Osteoblast (primary cell): Measurements from ENCODE around the gene GJA5. TPM values are rescaled to one million over a fixed set of nuclear protein-coding genes. Genes with fewer than 3 reads are reported as not detected.

Experiments used
- DNase-seq: peaks from one replicate; pipeline ENCODE4 v3.0.0; 2011; ENCODE audit warnings: low spot score, mixed read lengths; ENCODE audit not compliant: insufficient read length; ENCODE audit errors: missing footprints
- H2AFZ ChIP-seq: 2 replicates; pipeline ENCODE4 v1.6.0; 2011; ENCODE audit warnings: mild to moderate bottlenecking, low read length
- H3K27ac ChIP-seq: 2 replicates; pipeline ENCODE4 v1.5.1; 2011; ENCODE audit warnings: mild to moderate bottlenecking, low read depth, low read length, moderate library complexity
- H3K27me3 ChIP-seq: 2 replicates; pipeline ENCODE4 v1.6.0; 2012; ENCODE audit warnings: mild to moderate bottlenecking, control low read depth, inconsistent platforms, low read length, moderate library complexity; ENCODE audit not compliant: insufficient read depth
- H3K36me3 ChIP-seq: 2 replicates; pipeline ENCODE4 v1.5.1; 2011; ENCODE audit warnings: mild to moderate bottlenecking, low read length, control low read depth, moderate library complexity; ENCODE audit not compliant: insufficient read depth
- H3K4me1 ChIP-seq: 2 replicates; pipeline ENCODE4 v1.5.1; 2011; ENCODE audit warnings: mild to moderate bottlenecking, low read length, control low read depth, moderate library complexity; ENCODE audit not compliant: insufficient read depth
- H3K4me2 ChIP-seq: 2 replicates; pipeline ENCODE4 v1.6.0; 2011; ENCODE audit warnings: mild to moderate bottlenecking, low read length; ENCODE audit not compliant: insufficient read depth
- H3K4me3 ChIP-seq: fragments of 200-600 bp; sonication (generic); 3 replicates; pipeline ENCODE4 v1.5.1; 2012; ENCODE audit warnings: mild to moderate bottlenecking, low read length, inconsistent platforms; ENCODE audit not compliant: insufficient read depth
- H3K79me2 ChIP-seq: 2 replicates; pipeline ENCODE4 v1.6.0; 2012; ENCODE audit warnings: mild to moderate bottlenecking, low read length, control low read depth, inconsistent platforms; ENCODE audit not compliant: insufficient read depth
- H3K9me3 ChIP-seq: 2 replicates; pipeline ENCODE4 v1.5.1; 2011; ENCODE audit warnings: low read depth, low read length, control low read depth
- H4K20me1 ChIP-seq: 2 replicates; pipeline ENCODE4 v1.6.0; 2012; ENCODE audit warnings: mild to moderate bottlenecking, low read length, control low read depth; ENCODE audit not compliant: insufficient read depth
- total RNA-seq: library from RNA; depleted of rRNA; stranded (reverse); fragments of >200 nt; gene quantifications from 2 replicates; pipeline ENCODE4 v1.2.3, GENCODE V29; 2012
- TF ChIP-seq, protein P1 (sequence below): IDR thresholded peaks from 2 replicates; pipeline ENCODE4 v1.5.1; 2011; ENCODE audit warnings: mild to moderate bottlenecking, low read depth, low read length, moderate library complexity; ENCODE audit errors: extremely low read depth

The GJA5 gene
- total RNA-seq, 1 donor = not detected

GRCh38 chr1:147752511-147752910 lies 7.9 kb downstream of the GJA5 start:
- H3K4me3 ChIP-seq = no peak overlapping the region
- no peak for DNase-seq
- H3K36me3 ChIP-seq = no peaks in the 10 kb centered on the region
- no peaks in the 10 kb centered on the region for H3K4me1 ChIP-seq
- no peaks in the 10 kb centered on the region for H4K20me1 ChIP-seq
- no peaks in the 10 kb centered on the region for H3K79me2 ChIP-seq
- H3K27ac ChIP-seq = no peak overlapping the region
- no peak overlapping the region for H2AFZ ChIP-seq
- H3K4me2 ChIP-seq = no peak overlapping the region
- no peaks in the 10 kb centered on the region for H3K9me3 ChIP-seq
- TF ChIP-seq, protein P1, sequence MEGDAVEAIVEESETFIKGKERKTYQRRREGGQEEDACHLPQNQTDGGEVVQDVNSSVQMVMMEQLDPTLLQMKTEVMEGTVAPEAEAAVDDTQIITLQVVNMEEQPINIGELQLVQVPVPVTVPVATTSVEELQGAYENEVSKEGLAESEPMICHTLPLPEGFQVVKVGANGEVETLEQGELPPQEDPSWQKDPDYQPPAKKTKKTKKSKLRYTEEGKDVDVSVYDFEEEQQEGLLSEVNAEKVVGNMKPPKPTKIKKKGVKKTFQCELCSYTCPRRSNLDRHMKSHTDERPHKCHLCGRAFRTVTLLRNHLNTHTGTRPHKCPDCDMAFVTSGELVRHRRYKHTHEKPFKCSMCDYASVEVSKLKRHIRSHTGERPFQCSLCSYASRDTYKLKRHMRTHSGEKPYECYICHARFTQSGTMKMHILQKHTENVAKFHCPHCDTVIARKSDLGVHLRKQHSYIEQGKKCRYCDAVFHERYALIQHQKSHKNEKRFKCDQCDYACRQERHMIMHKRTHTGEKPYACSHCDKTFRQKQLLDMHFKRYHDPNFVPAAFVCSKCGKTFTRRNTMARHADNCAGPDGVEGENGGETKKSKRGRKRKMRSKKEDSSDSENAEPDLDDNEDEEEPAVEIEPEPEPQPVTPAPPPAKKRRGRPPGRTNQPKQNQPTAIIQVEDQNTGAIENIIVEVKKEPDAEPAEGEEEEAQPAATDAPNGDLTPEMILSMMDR = no peak
- H3K27me3 ChIP-seq = no peaks in the 10 kb centered on the region

- H3K9me3 ChIP-seq = no peaks in the 10 kb centered on the region
- H2AFZ ChIP-seq = no peak overlapping the region
- H3K4me2 ChIP-seq = no peak overlapping the region
- TF ChIP-seq, protein P1 = no peak
- no peak for DNase-seq
- no peak overlapping the region for H3K27ac ChIP-seq
- no peaks in the 10 kb centered on the region for H3K79me2 ChIP-seq
- no peaks in the 10 kb centered on the region for H3K36me3 ChIP-seq
- H3K4me3 ChIP-seq = no peak overlapping the region
- H4K20me1 ChIP-seq = no peaks in the 10 kb centered on the region
- H3K27me3 ChIP-seq = no peaks in the 10 kb centered on the region
- H3K4me1 ChIP-seq = no peaks in the 10 kb centered on the region
Observed at GRCh38 chr1:147751346-147751745, 9.1 kb downstream of the GJA5 start.

GRCh38 chr1:147750618-147751217 lies 9.7 kb downstream of the GJA5 start:
- H3K4me3 ChIP-seq = no peak overlapping the region
- H2AFZ ChIP-seq = no peak overlapping the region
- DNase-seq = no peak
- no peaks in the 10 kb centered on the region for H4K20me1 ChIP-seq
- no peaks in the 10 kb centered on the region for H3K27me3 ChIP-seq
- no peak overlapping the region for H3K27ac ChIP-seq
- no peaks in the 10 kb centered on the region for H3K79me2 ChIP-seq
- TF ChIP-seq, protein P1 = no peak
- H3K36me3 ChIP-seq = no peaks in the 10 kb centered on the region
- H3K4me2 ChIP-seq = no peak overlapping the region
- H3K9me3 ChIP-seq = no peaks in the 10 kb centered on the region
- no peaks in the 10 kb centered on the region for H3K4me1 ChIP-seq

DNA sequence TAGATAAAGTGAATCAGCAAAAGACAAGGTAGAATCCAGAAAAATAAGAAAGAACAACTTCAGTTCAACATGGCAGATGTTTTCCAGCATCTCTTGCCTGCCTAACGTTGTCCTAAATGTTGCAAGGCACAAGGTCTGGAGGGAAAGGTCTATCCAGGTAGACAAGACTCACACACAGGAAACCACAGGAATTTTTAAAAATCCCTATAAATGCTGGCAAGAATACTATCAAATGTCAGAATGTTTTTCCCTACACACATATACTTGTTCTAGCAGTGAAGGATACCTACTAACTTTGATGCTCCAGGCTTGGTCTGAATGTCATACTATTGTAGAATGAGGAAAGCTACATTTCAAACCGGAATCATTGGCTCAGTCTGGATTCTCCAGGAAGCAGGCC lies 10.6 kb downstream of the GJA5 start:
- H3K9me3 ChIP-seq = no peaks in the 10 kb centered on the region
- no peak overlapping the region for H3K4me2 ChIP-seq
- no peak overlapping the region for H3K4me3 ChIP-seq
- TF ChIP-seq, protein P1 = no peak
- DNase-seq = no peak
- H3K36me3 ChIP-seq = no peaks in the 10 kb centered on the region
- no peak overlapping the region for H3K27ac ChIP-seq
- no peaks in the 10 kb centered on the region for H4K20me1 ChIP-seq
- H3K27me3 ChIP-seq = no peaks in the 10 kb centered on the region
- no peak overlapping the region for H2AFZ ChIP-seq
- H3K4me1 ChIP-seq = no peaks in the 10 kb centered on the region
- H3K79me2 ChIP-seq = no peaks in the 10 kb centered on the region
